ENCODE measurements around the gene CDC25B.
A peak's percentile ranks its signal among the peaks of the same experiment; 100 is the strongest.
"Not testable (repeated sequence)": the region's sequence is repeated elsewhere in the genome, so short reads cannot be mapped to it uniquely, and the experiment has no call there.

CDC25B gene

GRCh38 chr20:3784216-3784853, 11.8 kb upstream of the CDC25B start:
- FAIRE-seq (no peak), DNase-seq (ENCODE audit: insufficient read length, low spot score) (no peak)

- FAIRE-seq (peak; percentile 16), DNase-seq (ENCODE audit: insufficient read length, low spot score) (no peak)
These were observed 11.3 kb upstream of the CDC25B start for GRCh38 chr20:3784863-3785239.

- DNase-seq (ENCODE audit: insufficient read length, low spot score) (no peak), FAIRE-seq (peak; percentile 66)
These were observed 10.6 kb upstream of the CDC25B start for GRCh38 chr20:3785240-3786125.

GRCh38 chr20:3786126-3786484, 10.0 kb upstream of the CDC25B start:
- DNase-seq (ENCODE audit: insufficient read length, low spot score) (no peak), FAIRE-seq (peak; percentile 77)

GRCh38 chr20:3786665-3787323, 9.3 kb upstream of the CDC25B start, which contains the start of gene CENPB:
TSS of gene CENPB (minus strand) at chr20:3786740. CDS start at chr20:3786483, 257 bp downstream.
- peak; percentile 88 for DNase-seq (ENCODE audit: insufficient read length, low spot score)
- FAIRE-seq = peak; percentile 91

GRCh38 chr20:3787324-3788014, 8.6 kb upstream of the CDC25B start:
- DNase-seq (ENCODE audit: insufficient read length, low spot score) (no peak), FAIRE-seq (no peak)

GRCh38 chr20:3788685-3789155, 7.4 kb upstream of the CDC25B start:
- FAIRE-seq = no peak
- DNase-seq (ENCODE audit: insufficient read length, low spot score) = no peak

- FAIRE-seq; DNase-seq (ENCODE audit: insufficient read length, low spot score): not testable (repeated sequence)
These were observed 6.9 kb upstream of the CDC25B start for GRCh38 chr20:3789201-3789600.

- FAIRE-seq; DNase-seq (ENCODE audit: insufficient read length, low spot score): not testable (repeated sequence)
These were observed 1.9 kb upstream of the CDC25B start for GRCh38 chr20:3794168-3794567.

- DNase-seq (ENCODE audit: insufficient read length, low spot score) (no peak), FAIRE-seq (no peak)
These were observed 1.2 kb upstream of the CDC25B start for GRCh38 chr20:3794701-3795420.

GRCh38 chr20:3796477-3797225, 541 bp downstream of the CDC25B start:
- FAIRE-seq (no peak), DNase-seq (ENCODE audit: insufficient read length, low spot score) (no peak)

GRCh38 chr20:3797226-3797545, 1.1 kb downstream of the CDC25B start:
- FAIRE-seq (no peak), DNase-seq (ENCODE audit: insufficient read length, low spot score) (no peak)

GRCh38 chr20:3797592-3798372, 1.7 kb downstream of the CDC25B start:
- DNase-seq (ENCODE audit: insufficient read length, low spot score) (no peak), FAIRE-seq (no peak)

GRCh38 chr20:3798373-3798768, 2.3 kb downstream of the CDC25B start:
- no peak for DNase-seq (ENCODE audit: insufficient read length, low spot score)
- FAIRE-seq = no peak

GRCh38 chr20:3798908-3799248, 2.8 kb downstream of the CDC25B start:
- FAIRE-seq = peak; percentile 60

GRCh38 chr20:3800256-3800877, 4.3 kb downstream of the CDC25B start:
- DNase-seq (ENCODE audit: insufficient read length, low spot score) (no peak), FAIRE-seq (no peak)

More at GRCh38 chr20:3798908-3799248, 2.8 kb downstream of the CDC25B start:
- DNase-seq (ENCODE audit: insufficient read length, low spot score) = no peak

- DNase-seq (ENCODE audit: insufficient read length, low spot score) (no peak), FAIRE-seq (no peak)
These were observed 4.8 kb downstream of the CDC25B start for GRCh38 chr20:3800878-3801260.

- FAIRE-seq (no peak), DNase-seq (ENCODE audit: insufficient read length, low spot score) (no peak)
These were observed 5.2 kb downstream of the CDC25B start for GRCh38 chr20:3801299-3801698.

Measured in HTR-8/SVneo (cell line).